ENCODE data around the gene ZNF546. TPM values are rescaled to one million over a fixed set of nuclear protein-coding genes. Genes with fewer than 3 reads are reported as not detected.

Gene ZNF546
- total RNA-seq, 1 donor from 2014 or later = 5.2 TPM

DNA sequence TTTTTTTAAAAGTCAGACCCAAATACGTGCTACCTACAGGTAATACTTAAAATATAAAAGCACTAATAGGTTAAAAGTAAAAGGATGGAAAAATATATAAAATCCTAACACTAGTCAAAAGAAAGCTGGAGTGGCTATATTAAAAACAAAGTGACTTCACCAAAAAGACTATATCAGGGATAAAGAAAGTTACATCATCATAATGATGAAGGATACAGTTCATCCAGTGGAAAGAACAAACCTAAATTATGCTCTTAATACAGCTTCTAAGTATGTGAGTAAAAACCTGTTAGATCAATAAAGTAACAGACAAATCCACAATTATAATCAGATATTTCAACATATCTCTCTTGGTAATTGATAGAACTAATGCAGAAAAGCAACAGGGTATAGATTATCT lies 60.3 kb downstream of the ZNF546 start:
- Histone ChIP-seq H3K4me1 (peaks cover 21% of the 10 kb centered on the region), H3K4me3 (no peak overlapping the region), H3K36me3 (no peaks in the 10 kb centered on the region), H3K27me3 (no peaks in the 10 kb centered on the region), H3K9me3 (no peaks in the 10 kb centered on the region), H3K27ac (no peak overlapping the region)
- no peak for DNase-seq (ENCODE audit: extremely low spot score in 2 of 2)
- TF ChIP-seq POLR2AphosphoS5 (IDR thresholded peaks at IDR 0.05; ENCODE audit: insufficient read depth in 1 of 2, low read depth in 1 of 2) (no peak), POLR2A (IDR thresholded peaks at IDR 0.05) (no peak)
- TF ChIP-seq, protein P1, sequence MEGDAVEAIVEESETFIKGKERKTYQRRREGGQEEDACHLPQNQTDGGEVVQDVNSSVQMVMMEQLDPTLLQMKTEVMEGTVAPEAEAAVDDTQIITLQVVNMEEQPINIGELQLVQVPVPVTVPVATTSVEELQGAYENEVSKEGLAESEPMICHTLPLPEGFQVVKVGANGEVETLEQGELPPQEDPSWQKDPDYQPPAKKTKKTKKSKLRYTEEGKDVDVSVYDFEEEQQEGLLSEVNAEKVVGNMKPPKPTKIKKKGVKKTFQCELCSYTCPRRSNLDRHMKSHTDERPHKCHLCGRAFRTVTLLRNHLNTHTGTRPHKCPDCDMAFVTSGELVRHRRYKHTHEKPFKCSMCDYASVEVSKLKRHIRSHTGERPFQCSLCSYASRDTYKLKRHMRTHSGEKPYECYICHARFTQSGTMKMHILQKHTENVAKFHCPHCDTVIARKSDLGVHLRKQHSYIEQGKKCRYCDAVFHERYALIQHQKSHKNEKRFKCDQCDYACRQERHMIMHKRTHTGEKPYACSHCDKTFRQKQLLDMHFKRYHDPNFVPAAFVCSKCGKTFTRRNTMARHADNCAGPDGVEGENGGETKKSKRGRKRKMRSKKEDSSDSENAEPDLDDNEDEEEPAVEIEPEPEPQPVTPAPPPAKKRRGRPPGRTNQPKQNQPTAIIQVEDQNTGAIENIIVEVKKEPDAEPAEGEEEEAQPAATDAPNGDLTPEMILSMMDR (IDR thresholded peaks at IDR 0.05) = no peak
- intact Hi-C loops (cut with DNase I) = no loop called here

DNA sequence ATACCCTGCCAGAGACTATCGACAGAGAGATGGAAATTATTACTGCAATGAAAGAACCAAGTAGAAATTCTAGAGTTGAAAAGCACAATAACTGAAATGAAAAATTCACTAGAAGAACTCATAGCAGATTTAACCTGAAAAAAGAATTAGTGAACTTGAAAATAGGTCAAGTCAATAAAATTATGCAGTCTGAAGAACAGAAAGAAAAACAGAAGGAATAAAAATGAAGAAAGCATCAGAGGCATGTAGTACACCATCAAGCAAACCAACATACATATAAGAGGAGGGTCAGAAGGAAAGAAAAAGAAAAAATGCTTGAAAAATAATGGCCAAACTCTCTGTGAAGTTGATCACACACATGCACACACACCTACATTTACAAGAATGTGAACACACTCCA lies 62.8 kb downstream of the ZNF546 start:
- peaks cover 21% of the 10 kb centered on the region for H3K4me1 ChIP-seq
- no peaks in the 10 kb centered on the region for H3K9me3 ChIP-seq
- TF ChIP-seq POLR2AphosphoS5 (IDR thresholded peaks at IDR 0.05; ENCODE audit: insufficient read depth in 1 of 2, low read depth in 1 of 2) (no peak), POLR2A (IDR thresholded peaks at IDR 0.05) (no peak)
- TF ChIP-seq, protein P1 (IDR thresholded peaks at IDR 0.05) = no peak
- DNase-seq (ENCODE audit: extremely low spot score in 2 of 2) = no peak
- no peak overlapping the region for H3K4me3 ChIP-seq
- intact Hi-C loops (cut with DNase I) = no loop called here
- H3K27me3 ChIP-seq = no peaks in the 10 kb centered on the region
- H3K36me3 ChIP-seq = no peaks in the 10 kb centered on the region
- H3K27ac ChIP-seq = no peak overlapping the region

DNA sequence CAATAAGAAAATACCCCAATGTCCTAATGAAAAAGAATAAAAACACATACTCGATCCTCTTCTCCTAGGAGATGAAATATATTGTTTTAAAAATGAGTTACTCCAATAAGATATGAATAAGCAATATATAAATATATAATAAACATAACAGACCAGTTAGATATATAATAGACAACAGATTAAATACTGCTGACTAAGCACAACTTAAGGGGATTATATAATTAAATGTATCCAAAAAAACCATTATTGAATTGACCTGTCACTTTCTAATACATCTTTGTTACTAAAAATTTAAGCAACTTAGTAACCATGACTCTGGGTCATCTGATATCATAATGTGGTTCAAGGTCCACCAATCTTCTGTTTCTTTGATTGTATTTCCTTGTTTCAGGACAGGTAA lies 73.2 kb downstream of the ZNF546 start:
- H3K27me3 ChIP-seq = no peaks in the 10 kb centered on the region
- no peak overlapping the region for H3K27ac ChIP-seq
- DNase-seq (ENCODE audit: extremely low spot score in 2 of 2) = no peak
- no peaks in the 10 kb centered on the region for H3K4me1 ChIP-seq
- H3K36me3 ChIP-seq = peaks cover 0 to 19% of the 10 kb centered on the region in 2 donors
- TF ChIP-seq, protein P1 (IDR thresholded peaks at IDR 0.05) = no peak
- no peak for TF ChIP-seq POLR2A (IDR thresholded peaks at IDR 0.05)
- no peak for TF ChIP-seq POLR2AphosphoS5 (IDR thresholded peaks at IDR 0.05; ENCODE audit: insufficient read depth in 1 of 2, low read depth in 1 of 2)
- no peak overlapping the region for H3K4me3 ChIP-seq
- intact Hi-C loops (cut with DNase I) = no loop called here
- H3K9me3 ChIP-seq = peaks cover 4% of the 10 kb centered on the region

Other genes with a start within 250 kb of the ZNF546 start
- gene LEUTX, start 218.2 kb upstream of the ZNF546 start, total RNA-seq = not detected
- gene DYRK1B, start 162.9 kb upstream of the ZNF546 start, total RNA-seq = 5.6 TPM
- gene FBL, start 150.7 kb upstream of the ZNF546 start, total RNA-seq = 180 TPM
- 31.7 TPM for gene FCGBP, start 62.4 kb upstream of the ZNF546 start, total RNA-seq
- 74.9 TPM for gene PSMC4, start 25.9 kb upstream of the ZNF546 start, total RNA-seq
- 12.0 TPM for gene ZNF780B, start 59.2 kb downstream of the ZNF546 start, total RNA-seq
- 18.7 TPM for gene ZNF780A, start 93.9 kb downstream of the ZNF546 start, total RNA-seq
- 10.6 TPM for gene MAP3K10, start 194.4 kb downstream of the ZNF546 start, total RNA-seq
- not detected for gene TTC9B, start 221.3 kb downstream of the ZNF546 start, total RNA-seq
- gene CCNP, start 229.6 kb downstream of the ZNF546 start, total RNA-seq = not detected

Measured in vagina (tissue), 2 donors.